Caco-2 (cell line): ENCODE results near the gene STAC2. TPM values are rescaled to one million over a fixed set of nuclear protein-coding genes. Genes with fewer than 3 reads are reported as not detected.

Experiments used
- BruUV-seq: library from RNA; stranded (reverse); fragments of 400-500 nt; replicated peaks from 2 replicates; lab custom pipeline; 2021; lab: Mats Ljungman, UMichigan
- CTCF ChIA-PET: fragments of 300-600 bp; sonication (Branson Sonifier 250); formaldehyde crosslinking; loops from one replicate; lab custom pipeline; 2022; ENCODE audit warnings: antibody characterized with exemption; lab: Charles Lee
- POLR2A ChIA-PET: fragments of 300-600 bp; sonication (Branson Sonifier 250); formaldehyde crosslinking; loops from one replicate; lab custom pipeline; 2022; ENCODE audit warnings: antibody characterized with exemption; lab: Charles Lee
- DNase-seq, 2 experiments: peaks; one replicate each; pipeline versions ENCODE4 v3.0.0 to v3.0.0-alpha.2; 2020 to 2022
- H3K27me3 ChIP-seq: replicated peaks from 2 replicates; pipeline ENCODE4 v1.6.0; 2011; ENCODE audit warnings: low read length; ENCODE audit not compliant: control insufficient read depth, insufficient read depth
- H3K36me3 ChIP-seq: 2 replicates; pipeline ENCODE4 v1.5.1; 2011; ENCODE audit warnings: low read length; ENCODE audit not compliant: control insufficient read depth, insufficient read depth
- H3K4me1 ChIP-seq: fragments of 250-450 bp; sonication (Bioruptor Pico); 2 replicates; pipeline ENCODE4 v1.5.1; 2020; ENCODE audit warnings: mild to moderate bottlenecking
- H3K4me3 ChIP-seq: 2 replicates; pipeline ENCODE4 v1.5.1; 2011; ENCODE audit warnings: low read depth, mild to moderate bottlenecking, control low read depth, low read length
- H3K9me3 ChIP-seq: fragments of 250-450 bp; sonication (Bioruptor Pico); 2 replicates; pipeline ENCODE4 v1.5.1; 2020; ENCODE audit warnings: mild to moderate bottlenecking, moderate library complexity
- H3K27ac Mint-ChIP-seq: one replicate; pipeline ENCODE4 v1.8.0; 2022; ENCODE audit warnings: mixed read lengths; ENCODE audit not compliant: unreplicated experiment
- H3K27me3 Mint-ChIP-seq: one replicate; pipeline ENCODE4 v1.8.0; 2022; ENCODE audit warnings: mixed read lengths; ENCODE audit not compliant: insufficient read depth, unreplicated experiment
- H3K36me3 Mint-ChIP-seq: one replicate; pipeline ENCODE4 v1.8.0; 2022; ENCODE audit warnings: mild to moderate bottlenecking, mixed read lengths; ENCODE audit not compliant: insufficient read depth, unreplicated experiment
- H3K4me1 Mint-ChIP-seq: one replicate; pipeline ENCODE4 v1.8.0; 2022; ENCODE audit warnings: low read depth, mixed read lengths; ENCODE audit not compliant: unreplicated experiment
- H3K4me3 Mint-ChIP-seq: one replicate; pipeline ENCODE4 v1.8.0; 2022; ENCODE audit warnings: mild to moderate bottlenecking, moderate library complexity, mixed read lengths; ENCODE audit not compliant: unreplicated experiment
- H3K9me3 Mint-ChIP-seq: one replicate; pipeline ENCODE4 v1.8.0; 2022; ENCODE audit warnings: mixed read lengths; ENCODE audit not compliant: unreplicated experiment
- intact Hi-C: fragments of 100-400 bp; cut with micrococcal nuclease; formaldehyde crosslinking; loops from one replicate; pipeline ENCODE4 v1.10.0; 2022; ENCODE audit not compliant: unreplicated experiment
- total RNA-seq: library from RNA; stranded (reverse); gene quantifications from 2 replicates; pipeline ENCODE4 v1.2.3, GENCODE V29; 2022
- TF ChIP-seq, protein P1 (sequence below), 2 experiments: fragments of 200-600 bp in 1 of 2; IDR thresholded peaks; 1 replicate in 1 of 2; 2 replicates in 1 of 2; pipeline versions ENCODE4 v1.5.1 to v1.8.0; 2011 to 2022; ENCODE audit warnings: antibody characterized with exemption in 1 of 2, control low read depth in 1 of 2, inconsistent platforms in 1 of 2, low read depth in 1 of 2, low read length in 1 of 2, mild to moderate bottlenecking in 1 of 2, moderate library complexity in 1 of 2; ENCODE audit not compliant: insufficient read depth in 1 of 2, severe bottlenecking in 1 of 2, unreplicated experiment in 1 of 2

The STAC2 gene
- total RNA-seq, 1 experiment from 2014 or later = 0.09 TPM

DNA sequence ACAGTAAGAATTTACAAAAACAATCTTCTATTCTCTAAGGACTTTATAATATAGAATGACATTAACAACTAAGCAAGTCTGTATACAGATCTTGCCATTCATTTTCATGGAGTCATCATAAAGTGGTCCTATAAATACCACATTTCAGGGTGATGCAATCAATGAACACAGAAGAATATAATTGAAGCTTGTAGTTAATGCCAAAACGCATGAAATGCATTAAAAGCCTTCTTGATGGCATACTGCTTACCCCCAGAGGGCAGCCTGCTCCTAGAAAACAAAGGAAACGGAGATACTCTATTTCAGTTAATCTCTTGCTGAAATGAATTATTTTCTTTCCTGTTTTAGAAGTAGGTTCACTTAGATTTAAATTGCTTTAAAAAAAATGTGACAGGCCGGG, 45.2 kb upstream of the STAC2 start:
- Histone ChIP-seq H3K4me1 (no peaks in the 10 kb centered on the region), H3K4me3 (no peak overlapping the region), H3K27me3 (no peaks in the 10 kb centered on the region), H3K36me3 (no peaks in the 10 kb centered on the region; the same call in 1 of the 2 replicates), H3K9me3 (no peaks in the 10 kb centered on the region)
- H3K27me3 Mint-ChIP-seq = no peaks in the 10 kb centered on the region
- intact Hi-C loops = loop anchor here (10.0 kb wide), 1 partner anchor 64 kb away; no protein-coding TSS in a partner anchor
- peaks cover 6% of the 10 kb centered on the region for H3K4me1 Mint-ChIP-seq
- TF ChIP-seq, protein P1, sequence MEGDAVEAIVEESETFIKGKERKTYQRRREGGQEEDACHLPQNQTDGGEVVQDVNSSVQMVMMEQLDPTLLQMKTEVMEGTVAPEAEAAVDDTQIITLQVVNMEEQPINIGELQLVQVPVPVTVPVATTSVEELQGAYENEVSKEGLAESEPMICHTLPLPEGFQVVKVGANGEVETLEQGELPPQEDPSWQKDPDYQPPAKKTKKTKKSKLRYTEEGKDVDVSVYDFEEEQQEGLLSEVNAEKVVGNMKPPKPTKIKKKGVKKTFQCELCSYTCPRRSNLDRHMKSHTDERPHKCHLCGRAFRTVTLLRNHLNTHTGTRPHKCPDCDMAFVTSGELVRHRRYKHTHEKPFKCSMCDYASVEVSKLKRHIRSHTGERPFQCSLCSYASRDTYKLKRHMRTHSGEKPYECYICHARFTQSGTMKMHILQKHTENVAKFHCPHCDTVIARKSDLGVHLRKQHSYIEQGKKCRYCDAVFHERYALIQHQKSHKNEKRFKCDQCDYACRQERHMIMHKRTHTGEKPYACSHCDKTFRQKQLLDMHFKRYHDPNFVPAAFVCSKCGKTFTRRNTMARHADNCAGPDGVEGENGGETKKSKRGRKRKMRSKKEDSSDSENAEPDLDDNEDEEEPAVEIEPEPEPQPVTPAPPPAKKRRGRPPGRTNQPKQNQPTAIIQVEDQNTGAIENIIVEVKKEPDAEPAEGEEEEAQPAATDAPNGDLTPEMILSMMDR (IDR thresholded peaks at IDR 0.05; ENCODE audit: insufficient read depth in 1 of 2, low read depth in 1 of 2, low read length in 1 of 2, severe bottlenecking in 1 of 2, unreplicated experiment in 1 of 2) = peak in 1 of 2 experiments; percentile 33
- BruUV-seq = no TSS peak
- ChIA-PET CTCF (interaction anchor here (0.6 to 1.0 kb wide), 5 partner anchors 14 to 277 kb away, joined by 3 to 5 read pairs (median 4); partner anchors contain the start of genes CDK12 and FBXL20), POLR2A (no interaction called here)
- H3K9me3 Mint-ChIP-seq = no peaks in the 10 kb centered on the region
- H3K27ac Mint-ChIP-seq = no peak overlapping the region
- no peak overlapping the region for H3K4me3 Mint-ChIP-seq
- DNase-seq = peak in 1 of 2 experiments; percentile 35
- peaks cover 6% of the 10 kb centered on the region for H3K36me3 Mint-ChIP-seq

DNA sequence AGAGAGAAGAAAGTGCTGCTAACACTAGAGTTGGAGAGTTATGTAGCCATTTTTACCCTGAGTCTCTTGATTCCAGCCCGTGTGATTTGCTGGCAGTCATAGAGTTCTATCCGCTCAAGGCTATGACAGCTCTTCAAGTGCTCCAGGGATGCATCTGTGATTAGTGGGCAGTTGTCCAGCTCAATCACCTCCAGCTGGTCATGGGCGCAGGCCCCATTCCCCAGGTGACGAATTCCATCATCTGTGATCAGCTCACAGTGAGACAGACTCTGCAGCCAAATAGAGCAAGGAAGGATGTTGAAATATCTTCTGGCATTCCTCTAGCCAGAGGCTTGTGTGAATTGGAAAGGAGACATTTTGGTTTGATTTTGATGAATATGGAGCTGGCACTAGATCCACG, 38.4 kb upstream of the STAC2 start:
- Mint-ChIP-seq H3K36me3 (peaks cover 22% of the 10 kb centered on the region), H3K4me1 (peaks cover 6% of the 10 kb centered on the region), H3K4me3 (no peak overlapping the region), H3K9me3 (no peaks in the 10 kb centered on the region), H3K27ac (no peak overlapping the region), H3K27me3 (no peaks in the 10 kb centered on the region)
- TF ChIP-seq, protein P1 (IDR thresholded peaks at IDR 0.05; ENCODE audit: insufficient read depth in 1 of 2, low read depth in 1 of 2, low read length in 1 of 2, severe bottlenecking in 1 of 2, unreplicated experiment in 1 of 2) = no peak
- no peak for DNase-seq
- Histone ChIP-seq H3K4me1 (no peaks in the 10 kb centered on the region), H3K36me3 (no peaks in the 10 kb centered on the region; the same call in none of the 2 replicates), H3K9me3 (no peaks in the 10 kb centered on the region), H3K27me3 (no peaks in the 10 kb centered on the region), H3K4me3 (no peak overlapping the region)
- BruUV-seq = no TSS peak
- ChIA-PET CTCF (interaction anchor here (0.6 kb wide), 1 partner anchor 27 kb away, joined by 4 read pairs; no protein-coding TSS in a partner anchor), POLR2A (no interaction called here)
- intact Hi-C loops = no loop called here

DNA sequence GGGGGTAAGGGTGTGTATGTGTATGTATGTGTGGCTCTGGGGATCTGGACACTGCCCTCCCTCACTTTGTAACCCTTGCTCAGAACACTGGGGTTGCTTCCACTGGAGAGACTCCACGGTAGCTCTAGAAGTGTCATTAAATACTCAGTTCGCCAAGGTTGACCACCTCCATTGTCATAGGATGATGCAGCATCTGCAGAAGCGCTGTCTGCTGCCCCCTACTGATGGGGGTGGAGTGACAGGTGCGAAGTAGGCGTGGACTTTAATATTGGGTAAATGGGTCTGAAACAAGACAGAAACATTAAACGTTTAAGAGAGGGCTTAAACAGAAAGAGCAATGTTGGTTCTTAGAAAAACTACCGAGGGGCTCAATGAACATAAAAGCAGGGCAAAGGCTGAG, 35.5 kb upstream of the STAC2 start:
- no peaks in the 10 kb centered on the region for H3K9me3 ChIP-seq
- CTCF ChIA-PET = interaction anchor here (1.0 kb wide), 1 partner anchor 30 kb away, joined by 3 read pairs; no protein-coding TSS in a partner anchor
- H3K36me3 ChIP-seq = no peaks in the 10 kb centered on the region; the same call in 1 of the 2 replicates
- no peaks in the 10 kb centered on the region for H3K27me3 Mint-ChIP-seq
- DNase-seq = peak in 1 of 2 experiments; percentile 45
- H3K27me3 ChIP-seq = no peaks in the 10 kb centered on the region
- peaks cover 6% of the 10 kb centered on the region; the same call in 1 of the 2 replicates for H3K4me1 ChIP-seq
- H3K36me3 Mint-ChIP-seq = peaks cover 22% of the 10 kb centered on the region
- H3K4me1 Mint-ChIP-seq = peaks cover 6% of the 10 kb centered on the region
- intact Hi-C loops = no loop called here
- H3K4me3 Mint-ChIP-seq = no peak overlapping the region
- TF ChIP-seq, protein P1 (IDR thresholded peaks at IDR 0.05; ENCODE audit: insufficient read depth in 1 of 2, low read depth in 1 of 2, low read length in 1 of 2, severe bottlenecking in 1 of 2, unreplicated experiment in 1 of 2) = peak; percentile 27 to 29
- no peak overlapping the region for H3K4me3 ChIP-seq
- no TSS peak for BruUV-seq
- H3K27ac Mint-ChIP-seq = no peak overlapping the region
- H3K9me3 Mint-ChIP-seq = no peaks in the 10 kb centered on the region
- POLR2A ChIA-PET = no interaction called here
